Subcutaneous adipose tissue (tissue), 4 donors: Measurements from ENCODE around the gene DUSP8. TPM values are rescaled to one million over a fixed set of nuclear protein-coding genes. Genes with fewer than 3 reads are reported as not detected.

Experiments used
- total RNA-seq, 4 donors: library from RNA; depleted of rRNA; stranded (reverse); fragments of >200 nt; gene quantifications; one replicate each; pipeline ENCODE4 v1.1.0, GENCODE V29; 2016
- TF ChIP-seq, protein P1 (sequence below): fragments of 450-650 bp; IDR thresholded peaks from one replicate; pipeline ENCODE4 v1.5.1; 2016; ENCODE audit warnings: low read depth, mild to moderate bottlenecking, control low read depth, antibody characterized with exemption, moderate library complexity

Gene DUSP8
- total RNA-seq, 4 donors from 2014 or later = 0.22 to 2.3 (median 0.74) TPM

DNA sequence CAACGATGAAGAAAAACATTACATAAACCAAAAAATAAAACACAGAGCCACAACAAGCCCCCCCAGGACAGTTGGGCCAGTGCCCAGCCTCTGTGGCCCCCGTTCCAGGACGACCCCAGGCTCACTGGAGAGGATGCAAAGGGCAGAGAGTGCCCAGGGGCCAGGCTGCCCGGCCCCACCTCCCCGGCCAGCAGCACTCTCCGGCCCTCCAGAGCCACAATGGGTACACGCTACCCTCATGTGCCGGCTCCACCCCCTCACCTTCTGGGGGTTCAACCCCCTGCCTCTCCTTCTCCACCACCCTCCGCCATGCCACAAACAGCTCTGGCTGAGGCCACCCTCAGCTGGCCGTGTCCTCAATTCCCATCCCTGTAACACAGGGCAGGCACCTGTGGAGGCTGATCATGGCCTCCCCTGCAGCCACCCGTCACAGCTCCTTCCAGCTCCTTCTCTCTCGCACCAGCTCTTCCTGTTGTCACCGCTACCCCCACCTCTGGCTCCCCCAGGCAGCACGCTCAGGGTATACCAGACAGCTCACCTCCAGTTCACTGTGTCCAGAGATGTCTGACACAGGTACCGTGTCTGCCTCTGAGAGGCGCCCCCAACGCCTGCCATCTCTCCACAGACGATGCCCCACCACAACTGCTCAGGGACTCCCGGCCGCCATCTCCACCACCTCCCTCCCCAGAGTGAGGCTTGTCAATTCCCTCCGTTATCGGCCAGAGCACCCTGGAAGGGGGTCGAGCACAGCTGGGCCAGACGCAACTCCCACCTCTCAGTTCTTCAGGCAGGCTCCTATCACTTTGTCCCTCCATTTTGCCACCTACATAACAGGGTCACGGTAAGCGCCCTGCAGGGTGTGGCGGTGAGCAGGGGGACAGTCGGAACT lies 54.7 kb downstream of the DUSP8 start:
- TF ChIP-seq, protein P1, sequence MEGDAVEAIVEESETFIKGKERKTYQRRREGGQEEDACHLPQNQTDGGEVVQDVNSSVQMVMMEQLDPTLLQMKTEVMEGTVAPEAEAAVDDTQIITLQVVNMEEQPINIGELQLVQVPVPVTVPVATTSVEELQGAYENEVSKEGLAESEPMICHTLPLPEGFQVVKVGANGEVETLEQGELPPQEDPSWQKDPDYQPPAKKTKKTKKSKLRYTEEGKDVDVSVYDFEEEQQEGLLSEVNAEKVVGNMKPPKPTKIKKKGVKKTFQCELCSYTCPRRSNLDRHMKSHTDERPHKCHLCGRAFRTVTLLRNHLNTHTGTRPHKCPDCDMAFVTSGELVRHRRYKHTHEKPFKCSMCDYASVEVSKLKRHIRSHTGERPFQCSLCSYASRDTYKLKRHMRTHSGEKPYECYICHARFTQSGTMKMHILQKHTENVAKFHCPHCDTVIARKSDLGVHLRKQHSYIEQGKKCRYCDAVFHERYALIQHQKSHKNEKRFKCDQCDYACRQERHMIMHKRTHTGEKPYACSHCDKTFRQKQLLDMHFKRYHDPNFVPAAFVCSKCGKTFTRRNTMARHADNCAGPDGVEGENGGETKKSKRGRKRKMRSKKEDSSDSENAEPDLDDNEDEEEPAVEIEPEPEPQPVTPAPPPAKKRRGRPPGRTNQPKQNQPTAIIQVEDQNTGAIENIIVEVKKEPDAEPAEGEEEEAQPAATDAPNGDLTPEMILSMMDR = no peak

DNA sequence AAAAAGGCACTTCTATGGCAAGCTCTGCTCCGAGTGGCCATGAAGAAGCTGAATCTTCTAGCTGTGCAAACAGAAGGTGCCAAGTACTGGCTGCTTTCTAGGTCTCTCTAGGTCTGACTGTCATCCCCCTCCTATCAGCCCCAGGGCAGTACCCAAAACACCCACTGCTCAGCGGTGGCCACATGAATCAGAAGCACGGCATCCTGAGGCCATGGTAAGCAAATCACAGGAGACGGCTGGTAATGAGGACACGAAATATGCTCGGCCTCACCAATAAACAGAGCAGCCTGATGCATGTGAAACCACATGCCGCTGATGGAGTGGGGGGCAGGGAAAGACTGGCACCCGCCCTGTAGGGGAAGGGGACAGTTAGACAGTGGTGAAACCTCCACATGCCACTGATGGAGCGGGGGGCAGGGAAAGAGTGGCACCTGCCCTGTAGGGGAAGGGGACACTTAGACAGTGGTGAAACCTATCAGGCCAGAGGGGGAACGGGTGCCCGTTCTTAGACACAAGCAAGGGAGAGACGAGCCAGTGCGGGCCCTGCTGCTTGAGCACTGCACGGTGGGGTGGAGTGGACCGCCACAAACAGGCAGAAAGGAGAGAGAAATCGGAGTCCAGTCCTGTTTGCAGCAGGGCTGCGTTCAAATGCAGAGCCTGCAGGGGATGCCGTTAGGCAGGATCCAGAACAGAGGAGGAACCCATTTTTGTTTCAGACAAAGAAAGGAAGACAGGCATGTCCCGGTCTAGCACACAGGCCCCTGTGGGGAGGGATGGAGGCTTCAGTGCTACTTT lies 55.6 kb downstream of the DUSP8 start:
- TF ChIP-seq, protein P1 = no peak

DNA sequence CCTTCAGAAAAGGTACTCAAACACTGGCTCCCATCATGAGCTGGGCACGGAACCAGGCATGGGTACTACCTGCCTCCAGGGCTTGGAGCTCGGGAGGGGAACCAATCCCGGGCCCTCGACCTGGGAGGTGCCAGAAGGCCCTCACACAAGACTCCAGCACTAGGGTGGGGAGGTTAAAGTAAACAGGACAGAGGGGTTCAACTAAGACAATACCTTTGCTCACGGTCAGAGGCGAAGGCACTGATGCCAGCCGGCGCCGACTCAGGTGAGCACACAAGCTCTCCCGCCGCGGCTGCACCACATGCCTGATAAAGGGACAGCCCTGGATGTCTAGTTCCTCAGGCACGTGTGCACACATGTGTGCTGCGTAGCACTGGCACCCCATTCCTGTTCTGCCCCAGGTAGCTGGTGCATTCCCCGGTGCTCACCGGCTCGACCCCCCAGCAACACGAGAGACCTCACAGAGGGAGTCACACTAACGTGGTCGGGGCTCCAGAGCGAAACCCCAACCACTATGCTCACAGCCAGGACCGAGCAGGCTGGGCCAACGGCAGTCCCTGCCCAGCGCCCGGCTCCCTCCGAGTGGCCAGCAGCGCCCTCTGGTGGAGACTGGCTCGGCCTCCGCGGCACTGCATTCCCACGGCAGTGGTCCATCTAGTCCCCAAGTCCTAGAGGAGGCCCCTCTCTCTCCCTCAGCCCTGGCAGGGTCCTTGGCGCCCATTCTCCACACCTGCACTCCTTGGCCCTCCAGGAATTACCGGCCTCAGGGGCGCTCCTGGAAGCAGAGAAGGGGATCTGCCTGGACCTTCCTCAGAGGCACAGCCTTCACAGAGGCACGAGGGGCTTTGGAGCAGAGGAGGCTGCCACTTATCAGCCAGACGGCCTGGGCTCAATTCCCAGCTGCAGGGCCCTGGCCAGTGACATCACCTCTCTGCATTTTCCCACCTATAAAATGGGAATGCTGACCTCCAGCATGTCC lies 56.7 kb downstream of the DUSP8 start:
- TF ChIP-seq, protein P1 = no peak

DNA sequence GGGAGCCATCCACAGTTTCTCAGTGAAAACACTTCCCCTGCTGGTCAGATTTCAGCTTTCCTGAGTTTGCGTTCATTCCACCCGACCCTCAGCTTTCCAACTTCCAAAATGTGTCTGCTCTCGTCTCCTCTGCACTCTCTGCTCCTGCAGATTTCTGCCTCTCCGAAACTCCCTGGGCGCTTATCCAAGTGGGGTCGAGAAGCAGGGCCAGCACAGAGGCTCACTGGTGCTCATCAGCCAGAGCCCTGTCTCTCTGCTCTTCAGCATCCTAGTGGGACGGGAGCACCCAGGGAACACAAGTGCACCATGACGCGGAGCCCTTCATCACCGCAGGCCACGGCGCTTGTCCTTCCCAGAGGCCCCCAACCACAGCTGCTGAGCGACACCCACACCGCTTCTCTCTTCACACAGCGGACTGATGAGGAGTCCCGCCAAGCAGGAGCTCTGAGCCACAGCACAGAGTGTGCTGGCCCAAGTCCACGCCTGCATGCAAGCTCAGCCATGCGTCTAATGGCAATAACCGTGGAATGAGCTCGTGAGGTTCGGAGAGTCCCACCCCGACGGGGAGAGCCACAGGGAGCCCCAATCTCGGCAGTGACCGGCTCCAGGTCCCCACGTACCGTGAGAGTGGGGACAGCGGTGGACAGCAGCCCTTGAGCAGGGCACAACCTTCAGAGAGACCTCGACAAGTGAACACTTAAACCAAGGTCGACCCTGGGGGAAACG lies 57.6 kb downstream of the DUSP8 start:
- TF ChIP-seq, protein P1 = no peak

DNA sequence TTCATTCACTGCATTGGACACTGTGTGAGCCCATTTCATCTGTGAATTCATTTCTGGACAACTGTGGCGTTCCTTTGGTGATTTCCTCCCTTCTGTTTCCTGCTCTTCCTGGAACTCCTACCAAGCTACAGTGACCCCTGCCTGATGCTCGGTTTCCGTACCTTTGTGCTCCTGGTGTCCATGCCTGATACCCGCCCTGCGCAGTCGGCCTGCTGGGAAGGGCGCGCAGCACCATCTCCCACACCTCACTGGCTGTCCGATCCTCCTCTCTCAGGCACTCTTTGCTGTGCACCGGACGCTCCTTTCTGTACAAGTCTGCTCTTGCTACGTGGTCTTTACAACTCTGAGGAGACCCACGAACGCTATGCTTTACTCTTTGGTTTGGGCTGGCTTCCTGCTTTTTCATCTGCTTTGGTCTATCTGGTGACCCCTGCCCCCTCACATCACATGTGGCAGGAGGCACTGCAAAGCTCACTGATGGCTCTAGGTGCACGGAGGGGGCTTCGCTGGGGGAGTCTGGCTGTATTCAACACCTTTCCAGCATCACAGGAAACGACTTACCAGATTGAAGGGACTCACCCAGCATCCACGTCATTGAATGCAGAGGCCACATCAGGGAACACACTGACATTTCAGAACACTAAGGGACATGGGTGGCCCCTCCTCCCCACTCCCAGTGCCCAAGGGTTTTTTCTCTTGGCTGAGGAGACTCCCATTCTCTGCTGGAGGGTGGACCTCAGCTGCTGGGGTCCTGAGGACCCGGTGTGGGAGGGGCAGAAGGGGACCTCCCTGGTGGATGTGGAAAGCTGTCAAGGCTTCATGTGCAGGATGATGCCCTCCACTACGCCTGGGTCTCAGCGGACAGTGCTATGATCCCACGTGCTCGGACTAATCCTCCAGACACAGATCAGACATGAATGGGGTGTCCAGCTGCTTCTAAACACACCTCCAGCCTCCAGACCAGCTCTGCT lies 58.5 kb downstream of the DUSP8 start:
- TF ChIP-seq, protein P1 = no peak
